HEK293 (cell line): ENCODE measurements around the gene RPS21.

Experiments used
- CTCF ChIP-seq: fragments of 450-650 bp; formaldehyde crosslinking; IDR thresholded peaks from 2 replicates; pipeline ENCODE4 v1.5.1; 2016; ENCODE audit warnings: missing biosample characterization, missing genetic modification characterization
- GLIS1 ChIP-seq: fragments of 450-650 bp; formaldehyde crosslinking; IDR thresholded peaks from 2 replicates; pipeline ENCODE4 v1.5.1; 2016; ENCODE audit warnings: missing biosample characterization, missing genetic modification characterization
- HOXA7 ChIP-seq: sonication (generic); formaldehyde crosslinking; IDR thresholded peaks from 2 replicates; pipeline ENCODE4 v1.8.1; 2022; ENCODE audit warnings: missing genetic modification reagents, borderline replicate concordance
- MYNN ChIP-seq: fragments of 450-650 bp; formaldehyde crosslinking; IDR thresholded peaks from 2 replicates; pipeline ENCODE4 v1.5.1; 2016; ENCODE audit warnings: missing biosample characterization, missing genetic modification characterization, borderline replicate concordance
- SCRT1 ChIP-seq: fragments of 450-650 bp; formaldehyde crosslinking; IDR thresholded peaks from 2 replicates; pipeline ENCODE4 v1.5.1; 2016; ENCODE audit warnings: missing biosample characterization, missing genetic modification characterization, borderline replicate concordance
- YY1 ChIP-seq: fragments of 450-650 bp; formaldehyde crosslinking; IDR thresholded peaks from 2 replicates; pipeline ENCODE4 v1.5.1; 2018; ENCODE audit warnings: missing biosample characterization, missing genetic modification characterization
- ZNF266 ChIP-seq: fragments of 450-650 bp; formaldehyde crosslinking; IDR thresholded peaks from 2 replicates; pipeline ENCODE4 v1.5.1; 2016; ENCODE audit warnings: missing biosample characterization, missing genetic modification characterization, low read depth
- ZNF768 ChIP-seq: fragments of 450-650 bp; formaldehyde crosslinking; IDR thresholded peaks from 2 replicates; pipeline ENCODE4 v1.5.1; 2018; ENCODE audit warnings: missing biosample characterization, mild to moderate bottlenecking, missing genetic modification characterization
- TF ChIP-seq, protein P1 (sequence below): fragments of 450-650 bp; formaldehyde crosslinking; IDR thresholded peaks from 2 replicates; pipeline ENCODE4 v1.5.1; 2016; ENCODE audit warnings: missing biosample characterization, missing genetic modification characterization

DNA sequence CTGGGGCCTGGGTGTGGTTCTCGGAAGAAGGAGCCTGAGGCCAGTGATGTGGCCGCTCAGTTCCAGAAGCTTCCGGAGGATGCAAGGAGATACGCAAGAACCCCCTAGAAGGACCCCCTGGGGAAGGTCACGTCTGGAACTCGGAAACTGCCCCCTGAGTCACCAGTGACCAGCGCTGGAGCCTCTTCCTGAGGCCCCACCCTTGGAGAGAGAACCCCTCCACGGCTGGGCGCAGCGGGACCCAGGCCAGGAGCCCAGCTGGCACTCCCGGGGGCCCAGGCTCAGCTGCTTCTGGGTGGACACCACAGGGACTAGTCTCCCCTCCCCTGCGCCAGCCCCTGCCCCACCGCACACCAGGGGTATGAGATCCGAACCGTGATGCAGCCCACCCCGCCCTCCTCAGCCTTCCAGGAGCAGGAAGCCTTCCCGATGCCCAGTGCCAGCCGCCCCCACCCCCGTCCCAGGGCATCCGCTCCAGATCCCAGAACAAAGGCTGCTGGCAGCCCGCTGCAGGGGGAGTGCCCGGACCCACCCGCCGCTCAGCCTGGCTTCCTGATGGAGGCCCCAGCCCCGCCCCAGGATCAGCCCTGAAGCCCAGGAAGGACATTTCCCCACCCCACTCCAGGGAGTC lies 27.3 kb upstream of the RPS21 start:
- TF ChIP-seq MYNN (tag by site-specific recombination), result no peak
- no peak for TF ChIP-seq YY1 (tag by site-specific recombination)
- no peak for TF ChIP-seq CTCF
- TF ChIP-seq, protein P1, sequence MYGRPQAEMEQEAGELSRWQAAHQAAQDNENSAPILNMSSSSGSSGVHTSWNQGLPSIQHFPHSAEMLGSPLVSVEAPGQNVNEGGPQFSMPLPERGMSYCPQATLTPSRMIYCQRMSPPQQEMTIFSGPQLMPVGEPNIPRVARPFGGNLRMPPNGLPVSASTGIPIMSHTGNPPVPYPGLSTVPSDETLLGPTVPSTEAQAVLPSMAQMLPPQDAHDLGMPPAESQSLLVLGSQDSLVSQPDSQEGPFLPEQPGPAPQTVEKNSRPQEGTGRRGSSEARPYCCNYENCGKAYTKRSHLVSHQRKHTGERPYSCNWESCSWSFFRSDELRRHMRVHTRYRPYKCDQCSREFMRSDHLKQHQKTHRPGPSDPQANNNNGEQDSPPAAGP, result no peak
- TF ChIP-seq ZNF266, result no peak
- TF ChIP-seq ZNF768, result no peak
- TF ChIP-seq GLIS1, result no peak
- TF ChIP-seq HOXA7 (CRISPR knock-in tag), result no peak
- TF ChIP-seq SCRT1 (tag by site-specific recombination), result no peak
